Measurements from ENCODE around the gene EBF4.

EBF4 gene

GRCh38 chr20:2745060-2745910 is 52.7 kb downstream of the EBF4 start:
- no peak for DNase-seq

GRCh38 chr20:2745936-2746635 is 53.5 kb downstream of the EBF4 start:
- DNase-seq = no peak

- DNase-seq = no peak
Observed at GRCh38 chr20:2746636-2747265, 54.2 kb downstream of the EBF4 start.

- no peak for DNase-seq
Observed at GRCh38 chr20:2747676-2748235, 55.2 kb downstream of the EBF4 start.

- no peak for DNase-seq
Observed at GRCh38 chr20:2748551-2749342, 56.2 kb downstream of the EBF4 start.

GRCh38 chr20:2749343-2749950 is 56.9 kb downstream of the EBF4 start:
- no peak for DNase-seq

- no peak for DNase-seq
Observed at GRCh38 chr20:2749951-2750490, 57.4 kb downstream of the EBF4 start.

- no peak for DNase-seq
Observed at GRCh38 chr20:2750491-2751251, 58.1 kb downstream of the EBF4 start.

GRCh38 chr20:2751347-2751877 is 58.8 kb downstream of the EBF4 start:
- DNase-seq = no peak

GRCh38 chr20:2751878-2752566 is 59.4 kb downstream of the EBF4 start:
- DNase-seq = no peak

GRCh38 chr20:2752567-2753460 is 60.2 kb downstream of the EBF4 start:
- DNase-seq = peak; percentile 3 to 38

- no peak for DNase-seq
Observed at GRCh38 chr20:2753461-2754040, 61.0 kb downstream of the EBF4 start.

GRCh38 chr20:2754424-2754823 is 61.8 kb downstream of the EBF4 start:
- no peak for DNase-seq

- DNase-seq = no peak
Observed at GRCh38 chr20:2755451-2756055, 63.0 kb downstream of the EBF4 start.

GRCh38 chr20:2756056-2756611 is 63.6 kb downstream of the EBF4 start:
- DNase-seq = no peak

GRCh38 chr20:2757001-2757400 is 64.4 kb downstream of the EBF4 start:
- DNase-seq = no peak

GRCh38 chr20:2757969-2758368 is 65.4 kb downstream of the EBF4 start:
- DNase-seq = no peak

- DNase-seq = no peak
Observed at GRCh38 chr20:2759143-2759542, 66.6 kb downstream of the EBF4 start.

Measured in NCI-H446 (cell line).